HepG2 (cell line): ENCODE results near the gene IGFL2. TPM values are rescaled to one million over a fixed set of nuclear protein-coding genes. Genes with fewer than 3 reads are reported as not detected.

ENCODE experiments used
- ATAC-seq: fragments of 200-7000 bp; cut with Tn5 transposase; 3 replicates; pipeline ENCODE4 v1.9.1; 2020; ENCODE audit warnings: mild to moderate bottlenecking, moderate library complexity
- BruUV-seq: library from RNA; stranded (reverse); fragments of 400-500 nt; replicated peaks from 2 replicates; lab custom pipeline; 2021; lab: Mats Ljungman, UMichigan
- CTCF ChIA-PET: fragments of 300-600 bp; formaldehyde crosslinking; extraction: SDS; loops from one replicate; lab custom pipeline; 2021; ENCODE audit warnings: low total read pairs, inconsistent platforms, low intra/inter-chr PET ratio; lab: Yijun Ruan, JAX
- POLR2A ChIA-PET: fragments of 350-600 bp; sonication (Branson Sonifier 250); formaldehyde crosslinking; loops from one replicate; lab custom pipeline; 2020; ENCODE audit warnings: antibody characterized with exemption, inconsistent platforms; lab: Yijun Ruan, JAX
- DNase-seq: peaks from one replicate; pipeline ENCODE4 v3.0.0-alpha.2; 2015; ENCODE audit warnings: low spot score
- FAIRE-seq: peaks from 3 replicates; lab custom pipeline; 2011; peaks lifted over from hg19 to GRCh38; lab: Jason Lieb, UNC
- H2AFZ ChIP-seq: one replicate; pipeline ENCODE4 v1.6.1; 2011; ENCODE audit warnings: low read length, inconsistent platforms
- H3K27ac ChIP-seq: fragments of 300-600 bp; 3 replicates; pipeline ENCODE4 v1.8.0; 2011; ENCODE audit warnings: mixed run types, mild to moderate bottlenecking, mixed read lengths, low read length, inconsistent platforms; ENCODE audit not compliant: insufficient read depth; ENCODE audit errors: extremely low read length
- H3K27me3 ChIP-seq, 2 experiments: fragments of 200-600 bp in 1 of 2; 2 replicates in 1 of 2; 3 replicates in 1 of 2; pipeline versions ENCODE4 v1.6.0 to v1.8.0; 2011; ENCODE audit warnings: low read length in 2 of 2, mild to moderate bottlenecking in 2 of 2, moderate library complexity in 2 of 2, inconsistent platforms in 1 of 2; ENCODE audit not compliant: insufficient read depth in 2 of 2, control insufficient read depth in 1 of 2
- H3K36me3 ChIP-seq, 2 experiments: fragments of 200-600 bp in 1 of 2; replicated peaks in 1 of 2; 2 replicates in 1 of 2; 3 replicates in 1 of 2; pipeline versions ENCODE4 v1.5.1 to v1.8.0; 2011; ENCODE audit warnings: low read length in 2 of 2, inconsistent platforms in 1 of 2; ENCODE audit not compliant: insufficient read depth in 2 of 2, control insufficient read depth in 1 of 2
- H3K4me1 ChIP-seq: 2 replicates; pipeline ENCODE4 v1.5.1; 2012; ENCODE audit warnings: low read length, inconsistent platforms; ENCODE audit not compliant: insufficient read depth
- H3K4me2 ChIP-seq: 2 replicates; pipeline ENCODE4 v1.6.0; 2011; ENCODE audit warnings: low read depth, low read length, inconsistent platforms
- H3K4me3 ChIP-seq, 3 experiments: fragments of 200-600 bp in 1 of 3; sonication (generic), shearing (Covaris generic) in 1 of 3; replicated peaks in 1 of 3; 2 replicates each; pipeline ENCODE4 v1.5.1; 2011 to 2016; ENCODE audit warnings: low read length in 3 of 3, inconsistent platforms in 2 of 3, low read depth in 2 of 3, mild to moderate bottlenecking in 2 of 3, control low read depth in 1 of 3, mixed read lengths in 1 of 3; ENCODE audit not compliant: insufficient read depth in 1 of 3
- H3K79me2 ChIP-seq: one replicate; pipeline ENCODE4 v1.6.1; 2011; ENCODE audit warnings: low read length, inconsistent platforms; ENCODE audit not compliant: insufficient read depth
- H3K9ac ChIP-seq: 2 replicates; pipeline ENCODE4 v1.6.0; 2011; ENCODE audit warnings: mild to moderate bottlenecking, low read depth, low read length, inconsistent platforms; ENCODE audit not compliant: insufficient read depth
- H3K9me3 ChIP-seq: 2 replicates; pipeline ENCODE4 v1.5.1; 2012; ENCODE audit warnings: mild to moderate bottlenecking, low read length
- H4K20me1 ChIP-seq: 2 replicates; pipeline ENCODE4 v1.6.0; 2011; ENCODE audit warnings: inconsistent platforms, mild to moderate bottlenecking, low read length, moderate library complexity; ENCODE audit not compliant: insufficient read depth
- EHMT2 ChIP-seq: fragments of 200-600 bp; sonication (generic); IDR thresholded peaks from 2 replicates; pipeline ENCODE4 v1.7.0; 2017; ENCODE audit warnings: antibody characterized with exemption, low read depth, low read length, borderline replicate concordance
- MTA3 ChIP-seq: sonication (generic); formaldehyde crosslinking; IDR thresholded peaks from 2 replicates; pipeline ENCODE4 v1.4.0; 2020; ENCODE audit warnings: missing genetic modification reagents
- NRL ChIP-seq: sonication (generic); formaldehyde crosslinking; IDR thresholded peaks from 2 replicates; pipeline ENCODE4 v1.5.0; 2020; ENCODE audit warnings: missing genetic modification reagents, mild to moderate bottlenecking, moderate library complexity, borderline replicate concordance
- SP1 ChIP-seq, 2 experiments: fragments of 450-650 bp in 1 of 2; sonication (generic) in 1 of 2; formaldehyde crosslinking in 1 of 2; IDR thresholded peaks; 2 replicates each; pipeline versions ENCODE4 v1.4.0 to v1.6.1; 2016 to 2020; ENCODE audit warnings: missing genetic modification reagents in 1 of 2
- ZNF160 ChIP-seq: sonication (generic); formaldehyde crosslinking; IDR thresholded peaks from 2 replicates; pipeline ENCODE4 v1.8.0; 2022; ENCODE audit warnings: mild to moderate bottlenecking, inconsistent platforms, missing genetic modification reagents
- ZNF33B ChIP-seq: sonication (generic); formaldehyde crosslinking; IDR thresholded peaks from 2 replicates; pipeline ENCODE4 v1.5.1; 2020; ENCODE audit warnings: mild to moderate bottlenecking, missing genetic modification reagents
- ZNF644 ChIP-seq: IDR thresholded peaks from 2 replicates; pipeline ENCODE4 v1.6.1; 2016; ENCODE audit warnings: low read depth
- WGBS: methylation state at CpG from one replicate; pipeline ENCODE4 v1.1.6; 2017; ENCODE audit warnings: low lambda C conversion rate; 5-methylcytosine and 5-hydroxymethylcytosine counted together
- in situ Hi-C: cut with HindIII; loops from 2 replicates; pipeline ENCODE4 v1.10.0; 2017; ENCODE audit warnings: low pct_unique_long_range_greater_than_20kb; ENCODE audit not compliant: extremely low pct_ligation_motif_present
- intact Hi-C: fragments of 100-400 bp; cut with micrococcal nuclease; formaldehyde crosslinking; loops from one replicate; pipeline ENCODE4 v1.10.0; 2022; ENCODE audit not compliant: unreplicated experiment
- polyA plus RNA-seq, 8 experiments: library from polyadenylated mRNA; depleted of rRNA in 3 of 8; stranded (reverse) in 7 of 8; unstranded in 1 of 8; fragments of >200 nt; fragmentation: Illumina TruSeq in 4 of 8; extraction: Trizol in 4 of 8; gene quantifications; 2 replicates each; pipeline versions ENCODE4 v1.2.1 to v1.2.3, GENCODE V29; 2011 to 2016; ENCODE audit warnings: low read depth in 4 of 8, missing spikeins in 1 of 8, mixed read lengths in 1 of 8; ENCODE audit not compliant: insufficient read depth in 1 of 8
- total RNA-seq, 5 experiments: library from RNA; depleted of rRNA; stranded (reverse); fragments of >200 nt; fragmentation: Illumina TruSeq; extraction: Trizol; gene quantifications; 2 replicates each; pipeline ENCODE4 v1.2.3, GENCODE V29; 2016; ENCODE audit warnings: low read depth in 1 of 5
- TF ChIP-seq, protein P1 (sequence below): sonication (generic); formaldehyde crosslinking; IDR thresholded peaks from 2 replicates; pipeline ENCODE4 v1.5.1; 2020; ENCODE audit warnings: mild to moderate bottlenecking, missing genetic modification reagents, borderline replicate concordance
- TF ChIP-seq, protein P2 (sequence below): sonication (generic); formaldehyde crosslinking; IDR thresholded peaks from 2 replicates; pipeline ENCODE4 v1.4.0; 2020; ENCODE audit warnings: missing genetic modification reagents
- TF ChIP-seq, protein P3 (sequence below): sonication (generic); formaldehyde crosslinking; IDR thresholded peaks from 2 replicates; pipeline ENCODE4 v1.8.0; 2022; ENCODE audit warnings: missing genetic modification reagents, mild to moderate bottlenecking, borderline replicate concordance
- TF ChIP-seq, protein P4 (sequence below): sonication (generic); formaldehyde crosslinking; IDR thresholded peaks from 2 replicates; pipeline ENCODE4 v1.4.0; 2020; ENCODE audit warnings: low read depth, mild to moderate bottlenecking, missing genetic modification reagents
- TF ChIP-seq, protein P5 (sequence below): IDR thresholded peaks from 2 replicates; pipeline ENCODE4 v1.6.1; 2016

IGFL2 gene
- total and polyA plus RNA-seq, 2 of the 13 experiments (the other 11 are each of a cell fraction or from before 2014, with no cell fraction given): not detected

DNA sequence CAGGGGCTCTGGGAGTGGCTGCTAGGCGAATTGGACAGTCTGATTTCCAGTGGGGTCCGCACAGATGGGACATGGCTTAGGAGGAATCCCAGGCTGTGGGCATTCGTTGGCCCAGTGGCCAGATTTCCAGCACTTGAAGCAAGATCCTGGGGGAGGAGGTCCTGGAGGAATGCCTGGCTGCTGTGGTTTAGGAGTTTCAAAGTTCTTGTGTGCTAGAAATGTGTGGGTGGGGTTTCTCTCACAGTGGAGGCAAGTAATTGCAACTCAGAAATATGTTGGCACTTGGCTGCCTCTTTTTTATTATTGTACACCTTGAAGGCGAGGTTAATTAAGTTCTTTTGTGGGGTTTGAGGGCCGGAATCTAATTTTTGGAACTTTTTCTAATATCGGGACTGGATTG is 40.7 kb upstream of the IGFL2 start (continued):
- TF ChIP-seq, protein P1, sequence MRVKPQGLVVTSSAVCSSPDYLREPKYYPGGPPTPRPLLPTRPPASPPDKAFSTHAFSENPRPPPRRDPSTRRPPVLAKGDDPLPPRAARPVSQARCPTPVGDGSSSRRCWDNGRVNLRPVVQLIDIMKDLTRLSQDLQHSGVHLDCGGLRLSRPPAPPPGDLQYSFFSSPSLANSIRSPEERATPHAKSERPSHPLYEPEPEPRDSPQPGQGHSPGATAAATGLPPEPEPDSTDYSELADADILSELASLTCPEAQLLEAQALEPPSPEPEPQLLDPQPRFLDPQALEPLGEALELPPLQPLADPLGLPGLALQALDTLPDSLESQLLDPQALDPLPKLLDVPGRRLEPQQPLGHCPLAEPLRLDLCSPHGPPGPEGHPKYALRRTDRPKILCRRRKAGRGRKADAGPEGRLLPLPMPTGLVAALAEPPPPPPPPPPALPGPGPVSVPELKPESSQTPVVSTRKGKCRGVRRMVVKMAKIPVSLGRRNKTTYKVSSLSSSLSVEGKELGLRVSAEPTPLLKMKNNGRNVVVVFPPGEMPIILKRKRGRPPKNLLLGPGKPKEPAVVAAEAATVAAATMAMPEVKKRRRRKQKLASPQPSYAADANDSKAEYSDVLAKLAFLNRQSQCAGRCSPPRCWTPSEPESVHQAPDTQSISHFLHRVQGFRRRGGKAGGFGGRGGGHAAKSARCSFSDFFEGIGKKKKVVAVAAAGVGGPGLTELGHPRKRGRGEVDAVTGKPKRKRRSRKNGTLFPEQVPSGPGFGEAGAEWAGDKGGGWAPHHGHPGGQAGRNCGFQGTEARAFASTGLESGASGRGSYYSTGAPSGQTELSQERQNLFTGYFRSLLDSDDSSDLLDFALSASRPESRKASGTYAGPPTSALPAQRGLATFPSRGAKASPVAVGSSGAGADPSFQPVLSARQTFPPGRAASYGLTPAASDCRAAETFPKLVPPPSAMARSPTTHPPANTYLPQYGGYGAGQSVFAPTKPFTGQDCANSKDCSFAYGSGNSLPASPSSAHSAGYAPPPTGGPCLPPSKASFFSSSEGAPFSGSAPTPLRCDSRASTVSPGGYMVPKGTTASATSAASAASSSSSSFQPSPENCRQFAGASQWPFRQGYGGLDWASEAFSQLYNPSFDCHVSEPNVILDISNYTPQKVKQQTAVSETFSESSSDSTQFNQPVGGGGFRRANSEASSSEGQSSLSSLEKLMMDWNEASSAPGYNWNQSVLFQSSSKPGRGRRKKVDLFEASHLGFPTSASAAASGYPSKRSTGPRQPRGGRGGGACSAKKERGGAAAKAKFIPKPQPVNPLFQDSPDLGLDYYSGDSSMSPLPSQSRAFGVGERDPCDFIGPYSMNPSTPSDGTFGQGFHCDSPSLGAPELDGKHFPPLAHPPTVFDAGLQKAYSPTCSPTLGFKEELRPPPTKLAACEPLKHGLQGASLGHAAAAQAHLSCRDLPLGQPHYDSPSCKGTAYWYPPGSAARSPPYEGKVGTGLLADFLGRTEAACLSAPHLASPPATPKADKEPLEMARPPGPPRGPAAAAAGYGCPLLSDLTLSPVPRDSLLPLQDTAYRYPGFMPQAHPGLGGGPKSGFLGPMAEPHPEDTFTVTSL (CRISPR knock-in tag): no peak
- no peak for TF ChIP-seq NRL (CRISPR knock-in tag)
- no peak for TF ChIP-seq ZNF33B (CRISPR knock-in tag)
- TF ChIP-seq, protein P2, sequence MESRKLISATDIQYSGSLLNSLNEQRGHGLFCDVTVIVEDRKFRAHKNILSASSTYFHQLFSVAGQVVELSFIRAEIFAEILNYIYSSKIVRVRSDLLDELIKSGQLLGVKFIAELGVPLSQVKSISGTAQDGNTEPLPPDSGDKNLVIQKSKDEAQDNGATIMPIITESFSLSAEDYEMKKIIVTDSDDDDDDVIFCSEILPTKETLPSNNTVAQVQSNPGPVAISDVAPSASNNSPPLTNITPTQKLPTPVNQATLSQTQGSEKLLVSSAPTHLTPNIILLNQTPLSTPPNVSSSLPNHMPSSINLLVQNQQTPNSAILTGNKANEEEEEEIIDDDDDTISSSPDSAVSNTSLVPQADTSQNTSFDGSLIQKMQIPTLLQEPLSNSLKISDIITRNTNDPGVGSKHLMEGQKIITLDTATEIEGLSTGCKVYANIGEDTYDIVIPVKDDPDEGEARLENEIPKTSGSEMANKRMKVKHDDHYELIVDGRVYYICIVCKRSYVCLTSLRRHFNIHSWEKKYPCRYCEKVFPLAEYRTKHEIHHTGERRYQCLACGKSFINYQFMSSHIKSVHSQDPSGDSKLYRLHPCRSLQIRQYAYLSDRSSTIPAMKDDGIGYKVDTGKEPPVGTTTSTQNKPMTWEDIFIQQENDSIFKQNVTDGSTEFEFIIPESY: no peak

DNA sequence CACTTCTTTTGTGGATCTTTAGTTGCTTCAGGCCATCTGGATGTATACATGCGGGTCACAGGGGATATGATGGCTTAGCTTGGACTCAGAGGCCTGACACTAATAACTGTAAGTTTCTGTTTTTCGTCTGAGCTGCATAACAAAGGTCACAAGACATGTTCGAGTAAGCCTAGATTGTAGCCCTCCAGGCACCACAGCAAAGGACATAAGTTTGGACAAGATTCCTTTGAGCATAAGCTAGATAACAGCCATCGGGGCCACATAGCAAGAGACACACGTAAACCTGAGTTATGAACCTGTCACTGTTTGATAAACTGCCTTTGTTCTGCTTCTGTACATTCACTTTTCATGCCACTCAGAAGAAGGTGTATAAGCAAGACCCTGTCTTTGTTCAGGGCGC is 38.2 kb upstream of the IGFL2 start:
- CTCF ChIA-PET: no interaction called here
- FAIRE-seq (no peak), ATAC-seq (no peak)
- TF ChIP-seq, protein P3, sequence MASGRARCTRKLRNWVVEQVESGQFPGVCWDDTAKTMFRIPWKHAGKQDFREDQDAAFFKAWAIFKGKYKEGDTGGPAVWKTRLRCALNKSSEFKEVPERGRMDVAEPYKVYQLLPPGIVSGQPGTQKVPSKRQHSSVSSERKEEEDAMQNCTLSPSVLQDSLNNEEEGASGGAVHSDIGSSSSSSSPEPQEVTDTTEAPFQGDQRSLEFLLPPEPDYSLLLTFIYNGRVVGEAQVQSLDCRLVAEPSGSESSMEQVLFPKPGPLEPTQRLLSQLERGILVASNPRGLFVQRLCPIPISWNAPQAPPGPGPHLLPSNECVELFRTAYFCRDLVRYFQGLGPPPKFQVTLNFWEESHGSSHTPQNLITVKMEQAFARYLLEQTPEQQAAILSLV (CRISPR knock-in tag): no peak
- TF ChIP-seq MTA3 (CRISPR knock-in tag): no peak
- no peak for TF ChIP-seq ZNF644
- no peak for TF ChIP-seq SP1 (IDR thresholded peaks at IDR 0.05)
- TF ChIP-seq SP1 (CRISPR knock-in tag; IDR thresholded peaks at IDR 0.05): no peak
- TF ChIP-seq, protein P4, sequence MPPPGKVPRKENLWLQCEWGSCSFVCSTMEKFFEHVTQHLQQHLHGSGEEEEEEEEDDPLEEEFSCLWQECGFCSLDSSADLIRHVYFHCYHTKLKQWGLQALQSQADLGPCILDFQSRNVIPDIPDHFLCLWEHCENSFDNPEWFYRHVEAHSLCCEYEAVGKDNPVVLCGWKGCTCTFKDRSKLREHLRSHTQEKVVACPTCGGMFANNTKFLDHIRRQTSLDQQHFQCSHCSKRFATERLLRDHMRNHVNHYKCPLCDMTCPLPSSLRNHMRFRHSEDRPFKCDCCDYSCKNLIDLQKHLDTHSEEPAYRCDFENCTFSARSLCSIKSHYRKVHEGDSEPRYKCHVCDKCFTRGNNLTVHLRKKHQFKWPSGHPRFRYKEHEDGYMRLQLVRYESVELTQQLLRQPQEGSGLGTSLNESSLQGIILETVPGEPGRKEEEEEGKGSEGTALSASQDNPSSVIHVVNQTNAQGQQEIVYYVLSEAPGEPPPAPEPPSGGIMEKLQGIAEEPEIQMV (CRISPR knock-in tag): no peak
- no peak for TF ChIP-seq ZNF160 (CRISPR knock-in tag)
- TF ChIP-seq, protein P5, sequence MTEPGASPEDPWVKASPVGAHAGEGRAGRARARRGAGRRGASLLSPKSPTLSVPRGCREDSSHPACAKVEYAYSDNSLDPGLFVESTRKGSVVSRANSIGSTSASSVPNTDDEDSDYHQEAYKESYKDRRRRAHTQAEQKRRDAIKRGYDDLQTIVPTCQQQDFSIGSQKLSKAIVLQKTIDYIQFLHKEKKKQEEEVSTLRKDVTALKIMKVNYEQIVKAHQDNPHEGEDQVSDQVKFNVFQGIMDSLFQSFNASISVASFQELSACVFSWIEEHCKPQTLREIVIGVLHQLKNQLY: no peak
- TF ChIP-seq EHMT2: no peak

More for the DNA sequence above, 38.2 kb upstream of the IGFL2 start:
- WGBS: 3% methylated on average over 6 of the region's 6 CpGs
- Histone ChIP-seq H3K36me3 (no peaks in the 10 kb centered on the region), H2AFZ (no peak overlapping the region), H3K4me1 (no peaks in the 10 kb centered on the region), H3K79me2 (no peaks in the 10 kb centered on the region), H3K4me3 (no peak overlapping the region), H3K27me3 (0 out of 5 replicates have a peak, but pooled peaks cover 0 to 2% of the 10 kb centered on the region in 2 experiments), H3K4me2 (no peak overlapping the region), H3K9me3 (no peaks in the 10 kb centered on the region), H3K9ac (no peak overlapping the region), H3K27ac (no peak overlapping the region), H4K20me1 (no peaks in the 10 kb centered on the region)
- intact Hi-C loops: no loop called here
- POLR2A ChIA-PET: no interaction called here
- DNase-seq: no peak
- BruUV-seq: no TSS peak
- in situ Hi-C loops: no loop called here
